ENCODE measurements around the gene TRPM1.

The TRPM1 gene

GRCh38 chr15:30990446-30991254 is 110.9 kb downstream of the TRPM1 start:
- no peak for DNase-seq (ENCODE audit: extremely low spot score)
- ChIA-PET CTCF (no interaction called here), POLR2A (interaction anchor here (0.5 to 2.1 kb wide), 4 partner anchors 9 to 133 kb away, joined by 3 to 7 read pairs (median 4); partner anchors contain the start of gene FAN1)
- no peak for TF ChIP-seq BHLHE40 (IDR thresholded peaks at IDR 0.05; ENCODE audit: borderline replicate concordance)
- no peak for TF ChIP-seq ARNT (IDR thresholded peaks at IDR 0.05)
- no peak for TF ChIP-seq FOXA1 (IDR thresholded peaks at IDR 0.05)
- TF ChIP-seq ZNF384 (IDR thresholded peaks at IDR 0.05) = no peak
- no peak for TF ChIP-seq TARDBP (IDR thresholded peaks at IDR 0.05)
- no peak for TF ChIP-seq PKNOX1 (IDR thresholded peaks at IDR 0.05)
- no peak for TF ChIP-seq SP1 (IDR thresholded peaks at IDR 0.05)
- no peak for TF ChIP-seq CTBP1 (IDR thresholded peaks at IDR 0.05; ENCODE audit: borderline replicate concordance)
- TF ChIP-seq HDGF (IDR thresholded peaks at IDR 0.05; ENCODE audit: borderline replicate concordance) = no peak
- TF ChIP-seq NFRKB (IDR thresholded peaks at IDR 0.05) = no peak
- TF ChIP-seq LEF1 (IDR thresholded peaks at IDR 0.05; ENCODE audit: borderline replicate concordance) = no peak

- ChIA-PET POLR2A (no interaction called here), CTCF (no interaction called here)
These were observed 111.5 kb downstream of the TRPM1 start for GRCh38 chr15:30990036-30990435.

GRCh38 chr15:30985081-30985531 is 116.4 kb downstream of the TRPM1 start:
- no peak for TF ChIP-seq LEF1 (IDR thresholded peaks at IDR 0.05; ENCODE audit: borderline replicate concordance)
- no peak for TF ChIP-seq L3MBTL2 (conservative IDR thresholded peaks at IDR 0.05)
- no peak for TF ChIP-seq HDGF (IDR thresholded peaks at IDR 0.05; ENCODE audit: borderline replicate concordance)
- no peak for TF ChIP-seq ZNF384 (IDR thresholded peaks at IDR 0.05)
- no peak for TF ChIP-seq FOXM1 (IDR thresholded peaks at IDR 0.05; ENCODE audit: borderline replicate concordance)
- POLR2A ChIA-PET = interaction anchor here (1.2 kb wide), 1 partner anchor 144 kb away, joined by 4 read pairs; no protein-coding TSS in a partner anchor

More at GRCh38 chr15:30990036-30990435, 111.5 kb downstream of the TRPM1 start:
- no peak for DNase-seq (ENCODE audit: extremely low spot score)
- TF ChIP-seq LEF1 (IDR thresholded peaks at IDR 0.05; ENCODE audit: borderline replicate concordance) = no peak
- TF ChIP-seq CTBP1 (IDR thresholded peaks at IDR 0.05; ENCODE audit: borderline replicate concordance) = no peak
- TF ChIP-seq HDGF (IDR thresholded peaks at IDR 0.05; ENCODE audit: borderline replicate concordance) = no peak
- TF ChIP-seq ARNT (IDR thresholded peaks at IDR 0.05) = no peak
- TF ChIP-seq SP1 (IDR thresholded peaks at IDR 0.05) = no peak

GRCh38 chr15:30984542-30984941 is 117.0 kb downstream of the TRPM1 start:
- CTCF ChIA-PET = interaction anchor here (0.5 kb wide), 1 partner anchor 450 kb away, joined by 4 read pairs; no protein-coding TSS in a partner anchor
- TF ChIP-seq L3MBTL2 (conservative IDR thresholded peaks at IDR 0.05) (no peak), FOXK2 (IDR thresholded peaks at IDR 0.05) (no peak), ZNF384 (IDR thresholded peaks at IDR 0.05) (no peak)
- POLR2A ChIA-PET = interaction anchor here (1.2 kb wide), 1 partner anchor 145 kb away, joined by 4 read pairs; no protein-coding TSS in a partner anchor

More at GRCh38 chr15:30985081-30985531, 116.4 kb downstream of the TRPM1 start:
- no peak for DNase-seq (ENCODE audit: extremely low spot score)
- CTCF ChIA-PET = no interaction called here

GRCh38 chr15:30984118-30984517 is 117.4 kb downstream of the TRPM1 start:
- DNase-seq (ENCODE audit: extremely low spot score) = no peak
- POLR2A ChIA-PET = interaction anchor here (1.2 kb wide), 1 partner anchor 145 kb away, joined by 4 read pairs; no protein-coding TSS in a partner anchor
- CTCF ChIA-PET = interaction anchor here (0.5 kb wide), 1 partner anchor 451 kb away, joined by 4 read pairs; no protein-coding TSS in a partner anchor
- TF ChIP-seq L3MBTL2 (conservative IDR thresholded peaks at IDR 0.05) (no peak), ELF4 (IDR thresholded peaks at IDR 0.05) (no peak)

More at GRCh38 chr15:30984542-30984941, 117.0 kb downstream of the TRPM1 start:
- no peak for DNase-seq (ENCODE audit: extremely low spot score)

- TF ChIP-seq FOXM1 (IDR thresholded peaks at IDR 0.05; ENCODE audit: borderline replicate concordance) (no peak), HDGF (IDR thresholded peaks at IDR 0.05; ENCODE audit: borderline replicate concordance) (no peak), ELF4 (IDR thresholded peaks at IDR 0.05) (no peak), ARNT (IDR thresholded peaks at IDR 0.05) (no peak), NFRKB (IDR thresholded peaks at IDR 0.05) (no peak), TARDBP (IDR thresholded peaks at IDR 0.05) (no peak), PKNOX1 (IDR thresholded peaks at IDR 0.05) (no peak), LEF1 (IDR thresholded peaks at IDR 0.05; ENCODE audit: borderline replicate concordance) (no peak), L3MBTL2 (conservative IDR thresholded peaks at IDR 0.05) (no peak), BHLHE40 (IDR thresholded peaks at IDR 0.05; ENCODE audit: borderline replicate concordance) (no peak), FOXK2 (IDR thresholded peaks at IDR 0.05) (no peak), FOXA1 (IDR thresholded peaks at IDR 0.05) (no peak), SP1 (IDR thresholded peaks at IDR 0.05) (no peak)
- ChIA-PET POLR2A (no interaction called here), CTCF (no interaction called here)
- no peak for DNase-seq (ENCODE audit: extremely low spot score)
These were observed 122.1 kb downstream of the TRPM1 start for GRCh38 chr15:30979457-30979856.

GRCh38 chr15:30978328-30978727 is 123.2 kb downstream of the TRPM1 start:
- TF ChIP-seq SP1 (IDR thresholded peaks at IDR 0.05) (no peak), L3MBTL2 (conservative IDR thresholded peaks at IDR 0.05) (no peak), BHLHE40 (IDR thresholded peaks at IDR 0.05; ENCODE audit: borderline replicate concordance) (no peak), NFRKB (IDR thresholded peaks at IDR 0.05) (no peak), HDGF (IDR thresholded peaks at IDR 0.05; ENCODE audit: borderline replicate concordance) (no peak)
- no peak for DNase-seq (ENCODE audit: extremely low spot score)
- CTCF ChIA-PET = no interaction called here
- POLR2A ChIA-PET = no interaction called here

Data from HEK293T (cell line).